ENCODE measurements around the gene CEBPG.

The CEBPG gene

GRCh38 chr19:33355535-33355934, 18.0 kb upstream of the CEBPG start:
- DNase-seq = no peak

GRCh38 chr19:33357556-33357955, 16.0 kb upstream of the CEBPG start:
- no peak for DNase-seq

- no peak for DNase-seq
Observed at GRCh38 chr19:33358408-33358807, 15.1 kb upstream of the CEBPG start.

- DNase-seq = no peak
Observed at GRCh38 chr19:33359581-33359980, 13.9 kb upstream of the CEBPG start.

- DNase-seq = no peak
Observed at GRCh38 chr19:33362508-33363228, 10.8 kb upstream of the CEBPG start.

GRCh38 chr19:33363476-33363875, 10.0 kb upstream of the CEBPG start:
- DNase-seq = no peak

GRCh38 chr19:33365691-33366090, 7.8 kb upstream of the CEBPG start:
- DNase-seq = no peak

- no peak for DNase-seq
Observed at GRCh38 chr19:33366127-33366526, 7.4 kb upstream of the CEBPG start.

GRCh38 chr19:33366897-33367296, 6.6 kb upstream of the CEBPG start:
- no peak for DNase-seq

GRCh38 chr19:33368074-33368864, 5.2 kb upstream of the CEBPG start:
- no peak for DNase-seq

GRCh38 chr19:33370783-33371182, 2.7 kb upstream of the CEBPG start:
- no peak for DNase-seq

GRCh38 chr19:33374236-33374714, 766 bp downstream of the CEBPG start:
- DNase-seq = no peak

GRCh38 chr19:33375156-33375836, 1.8 kb downstream of the CEBPG start:
- DNase-seq = no peak

- DNase-seq = no peak
Observed at GRCh38 chr19:33375837-33376159, 2.3 kb downstream of the CEBPG start.

- no peak for DNase-seq
Observed at GRCh38 chr19:33376423-33376822, 2.9 kb downstream of the CEBPG start.

- DNase-seq = no peak
Observed at GRCh38 chr19:33376941-33377557, 3.5 kb downstream of the CEBPG start.

GRCh38 chr19:33377586-33378475, 4.3 kb downstream of the CEBPG start:
- DNase-seq = no peak

- no peak for DNase-seq
Observed at GRCh38 chr19:33379151-33379829, 5.8 kb downstream of the CEBPG start.

- DNase-seq = no peak
Observed at GRCh38 chr19:33381101-33381500, 7.6 kb downstream of the CEBPG start.

- no peak for DNase-seq
Observed at GRCh38 chr19:33382006-33382405, 8.5 kb downstream of the CEBPG start.

- DNase-seq = no peak
Observed at GRCh38 chr19:33382982-33383381, 9.5 kb downstream of the CEBPG start.
